Calu3 (cell line): ENCODE results near the gene DOC2B. TPM values are rescaled to one million over a fixed set of nuclear protein-coding genes. Genes with fewer than 3 reads are reported as not detected.

Source experiments
- BruUV-seq: library from RNA; stranded (reverse); fragments of 400-500 nt; replicated peaks from 2 replicates; lab custom pipeline; 2021; lab: Mats Ljungman, UMichigan
- CTCF ChIA-PET: fragments of 300-600 bp; sonication (Branson Sonifier 250); formaldehyde crosslinking; loops from one replicate; lab custom pipeline; 2022; ENCODE audit warnings: antibody characterized with exemption; lab: Charles Lee
- DNase-seq: peaks from one replicate; pipeline ENCODE4 v3.0.0; 2022
- H3K27ac Mint-ChIP-seq: one replicate; pipeline ENCODE4 v1.8.0; 2022; ENCODE audit warnings: mixed read lengths; ENCODE audit not compliant: unreplicated experiment
- H3K27me3 Mint-ChIP-seq: one replicate; pipeline ENCODE4 v1.8.0; 2022; ENCODE audit warnings: mixed read lengths; ENCODE audit not compliant: unreplicated experiment
- H3K36me3 Mint-ChIP-seq: one replicate; pipeline ENCODE4 v1.8.0; 2022; ENCODE audit warnings: mild to moderate bottlenecking, moderate library complexity, mixed read lengths; ENCODE audit not compliant: insufficient read depth, unreplicated experiment
- H3K4me1 Mint-ChIP-seq: one replicate; pipeline ENCODE4 v1.8.0; 2022; ENCODE audit warnings: mild to moderate bottlenecking, low read depth, mixed read lengths; ENCODE audit not compliant: unreplicated experiment
- H3K4me3 Mint-ChIP-seq: one replicate; pipeline ENCODE4 v1.8.0; 2022; ENCODE audit warnings: mild to moderate bottlenecking, low read depth, moderate library complexity, mixed read lengths; ENCODE audit not compliant: unreplicated experiment
- H3K9me3 Mint-ChIP-seq: one replicate; pipeline ENCODE4 v1.8.0; 2022; ENCODE audit warnings: low read depth, mixed read lengths; ENCODE audit not compliant: unreplicated experiment
- CTCF ChIP-seq: fragments of 200-600 bp; IDR thresholded peaks from one replicate; pipeline ENCODE4 v1.8.0; 2022; ENCODE audit warnings: antibody characterized with exemption; ENCODE audit not compliant: unreplicated experiment
- intact Hi-C: fragments of 100-400 bp; cut with micrococcal nuclease; formaldehyde crosslinking; loops from one replicate; pipeline ENCODE4 v1.10.0; 2022; ENCODE audit not compliant: unreplicated experiment
- total RNA-seq: library from RNA; stranded (reverse); gene quantifications from 2 replicates; pipeline ENCODE4 v1.2.3, GENCODE V29; 2022

DOC2B gene
- total RNA-seq, 1 experiment from 2014 or later, result 0.24 TPM

GRCh38 chr17:156094-156621 is 25.3 kb downstream of the DOC2B start:
- H3K4me3 Mint-ChIP-seq, result no peak overlapping the region
- CTCF ChIA-PET, result no interaction called here
- no peaks in the 10 kb centered on the region for H3K36me3 Mint-ChIP-seq
- no peaks in the 10 kb centered on the region for H3K4me1 Mint-ChIP-seq
- TF ChIP-seq CTCF, result no peak
- DNase-seq, result no peak
- no peaks in the 10 kb centered on the region for H3K9me3 Mint-ChIP-seq
- no peak overlapping the region for H3K27ac Mint-ChIP-seq
- intact Hi-C loops, result no loop called here
- no TSS peak for BruUV-seq
- H3K27me3 Mint-ChIP-seq, result peaks cover 12% of the 10 kb centered on the region

GRCh38 chr17:155576-155975 is 25.9 kb downstream of the DOC2B start:
- no peak for DNase-seq
- H3K9me3 Mint-ChIP-seq, result no peaks in the 10 kb centered on the region
- intact Hi-C loops, result no loop called here
- CTCF ChIA-PET, result no interaction called here
- H3K4me1 Mint-ChIP-seq, result no peaks in the 10 kb centered on the region
- no peak overlapping the region for H3K27ac Mint-ChIP-seq
- H3K4me3 Mint-ChIP-seq, result no peak overlapping the region
- no peaks in the 10 kb centered on the region for H3K36me3 Mint-ChIP-seq
- no TSS peak for BruUV-seq
- peaks cover 12% of the 10 kb centered on the region for H3K27me3 Mint-ChIP-seq
- TF ChIP-seq CTCF, result no peak

- H3K27me3 Mint-ChIP-seq, result peaks cover 12% of the 10 kb centered on the region
- no peak overlapping the region for H3K4me3 Mint-ChIP-seq
- H3K36me3 Mint-ChIP-seq, result no peaks in the 10 kb centered on the region
- no peak for TF ChIP-seq CTCF
- no TSS peak for BruUV-seq
- intact Hi-C loops, result no loop called here
- H3K27ac Mint-ChIP-seq, result no peak overlapping the region
- H3K9me3 Mint-ChIP-seq, result no peaks in the 10 kb centered on the region
- CTCF ChIA-PET, result no interaction called here
- no peaks in the 10 kb centered on the region for H3K4me1 Mint-ChIP-seq
- no peak for DNase-seq
Measured at GRCh38 chr17:153851-154250, 27.6 kb downstream of the DOC2B start.

- Mint-ChIP-seq H3K9me3 (no peaks in the 10 kb centered on the region), H3K36me3 (no peaks in the 10 kb centered on the region), H3K4me1 (no peaks in the 10 kb centered on the region), H3K27me3 (peaks cover 12% of the 10 kb centered on the region), H3K4me3 (no peak overlapping the region), H3K27ac (no peak overlapping the region)
- DNase-seq, result no peak
- CTCF ChIA-PET, result no interaction called here
- no TSS peak for BruUV-seq
- TF ChIP-seq CTCF, result no peak
- intact Hi-C loops, result no loop called here
Measured at GRCh38 chr17:152860-153420, 28.5 kb downstream of the DOC2B start.
